Activated CD8-positive, alpha-beta memory T cell treated with anti-CD3 and anti-CD28 coated beads for 48 hours (primary cell): ENCODE data around the gene ZCCHC7.

Experiments
- DNase-seq, 3 experiments: peaks; one replicate each; pipeline ENCODE4 v3.0.0-alpha.2; 2020; ENCODE audit warnings: low read depth in 2 of 3, low spot score in 2 of 3

ZCCHC7 gene

DNA sequence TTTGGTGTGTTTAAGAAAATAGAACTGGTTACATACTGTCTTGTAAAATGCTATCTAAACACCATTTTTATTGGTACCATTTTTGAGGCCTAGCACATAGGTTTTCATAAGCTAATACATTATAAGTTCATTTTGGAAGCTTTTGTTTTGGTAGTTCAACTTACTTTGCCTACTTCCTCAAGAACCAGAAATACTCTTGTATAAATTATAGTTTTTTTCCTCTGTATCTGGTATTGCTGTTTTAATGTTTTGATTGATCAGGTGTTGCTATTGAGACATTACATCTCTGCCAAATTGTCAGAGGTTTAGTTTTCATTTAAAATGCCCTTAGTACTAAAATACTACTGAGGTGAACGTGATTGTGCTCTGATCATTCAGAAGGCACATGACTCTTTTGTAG is 211.5 kb downstream of the ZCCHC7 start:
- DNase-seq = no peak

DNA sequence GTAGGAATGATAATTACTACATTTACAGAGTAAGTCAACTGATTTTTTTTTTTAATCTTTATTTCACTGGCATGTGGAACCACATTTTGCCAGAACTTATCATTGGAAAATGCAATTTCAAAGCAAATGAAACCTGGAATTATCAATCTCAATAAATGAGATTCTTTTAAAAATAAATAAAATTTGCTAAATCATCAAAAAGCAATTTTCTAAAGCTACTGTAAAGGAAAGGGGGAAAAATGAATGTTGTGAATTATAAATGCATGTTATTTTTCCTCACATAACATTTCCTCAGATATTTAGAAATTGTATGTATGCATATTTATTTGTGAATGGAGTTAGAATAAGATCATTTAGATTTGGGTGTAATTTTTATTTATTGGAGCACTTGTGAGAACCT is 212.2 kb downstream of the ZCCHC7 start:
- no peak for DNase-seq

DNA sequence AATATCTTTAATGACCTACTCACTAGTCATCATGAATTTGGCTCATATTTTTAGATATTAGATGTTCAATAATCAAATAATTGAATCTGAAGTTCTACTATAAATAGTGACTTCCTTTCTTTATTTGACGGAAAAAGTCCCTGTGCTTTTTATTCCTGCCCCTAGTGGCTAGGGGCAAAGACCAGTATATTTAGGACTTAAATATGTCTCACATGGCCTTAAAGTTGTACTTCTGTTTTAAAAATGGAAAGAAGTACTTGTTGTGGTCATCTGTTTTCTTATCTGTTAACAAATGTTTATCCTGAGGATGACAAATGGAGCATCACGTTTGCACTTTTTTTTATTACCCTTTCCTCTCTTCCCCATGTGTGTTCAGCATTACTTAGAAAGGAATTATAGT is 212.9 kb downstream of the ZCCHC7 start:
- no peak for DNase-seq

DNA sequence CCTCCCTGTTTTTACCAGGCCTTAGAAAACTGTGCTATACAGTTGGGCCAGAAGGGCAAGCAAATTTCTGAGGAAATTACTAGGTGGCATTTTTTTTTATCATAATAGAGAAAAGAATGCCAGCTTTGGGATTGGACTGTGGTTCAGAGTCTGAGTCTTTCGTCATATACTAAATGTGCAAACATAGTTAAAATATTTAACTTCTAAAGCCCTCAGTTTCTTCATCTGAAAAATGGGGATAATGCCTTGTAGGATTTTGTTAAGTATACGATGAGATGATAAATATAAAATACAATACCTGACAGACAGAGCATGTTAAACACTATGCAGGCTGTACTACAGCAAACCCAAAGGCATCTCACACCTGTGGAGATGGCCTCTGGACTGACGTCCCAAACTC is 214.9 kb downstream of the ZCCHC7 start:
- no peak for DNase-seq

DNA sequence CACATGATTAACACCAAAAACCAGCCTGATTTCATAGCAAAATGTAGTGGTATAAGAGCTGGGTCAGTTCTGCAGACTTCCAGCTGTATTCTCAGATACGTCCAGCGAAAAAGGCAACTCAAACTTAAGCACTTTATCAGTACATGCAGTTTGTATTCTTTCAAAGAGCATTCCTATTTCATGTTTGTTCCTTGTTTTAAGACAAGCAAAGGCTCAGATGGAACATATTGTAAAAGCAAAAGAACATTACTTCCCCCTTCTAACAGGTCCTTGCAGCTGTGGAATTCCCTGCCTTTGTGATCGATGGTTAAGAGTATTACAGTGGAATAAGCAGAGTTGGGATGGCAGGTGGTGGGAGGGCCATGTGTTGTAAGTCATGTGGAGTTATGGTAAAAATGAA is 215.8 kb downstream of the ZCCHC7 start:
- DNase-seq = no peak

DNA sequence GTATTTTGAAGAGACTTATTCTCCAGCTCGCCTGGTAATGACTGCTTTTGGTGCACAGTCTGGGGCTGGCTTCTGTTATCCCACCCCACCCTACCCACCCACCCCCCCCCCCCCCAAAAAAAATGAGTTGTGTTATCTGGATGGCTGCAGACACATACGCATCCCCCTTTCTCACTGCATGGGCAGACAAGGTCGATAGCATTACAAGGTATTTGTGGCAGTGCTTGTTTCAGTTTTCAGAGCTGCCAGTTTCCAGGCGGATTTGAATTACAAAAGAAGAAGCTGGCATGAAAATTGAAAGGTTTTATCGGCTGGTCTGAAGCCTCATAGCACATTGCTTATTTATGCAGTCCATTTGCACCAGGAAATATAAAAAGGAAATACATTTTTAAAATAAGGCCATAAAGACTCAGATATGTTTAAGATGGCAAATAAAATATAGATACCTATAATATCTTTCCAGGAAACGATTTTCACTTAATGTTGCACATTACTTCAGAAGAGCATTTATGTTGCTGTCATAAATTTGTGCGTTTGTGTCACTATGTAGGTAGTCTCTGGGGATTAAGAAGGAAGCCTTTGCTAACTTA is 217.0 kb downstream of the ZCCHC7 start:
- DNase-seq = no peak

DNA sequence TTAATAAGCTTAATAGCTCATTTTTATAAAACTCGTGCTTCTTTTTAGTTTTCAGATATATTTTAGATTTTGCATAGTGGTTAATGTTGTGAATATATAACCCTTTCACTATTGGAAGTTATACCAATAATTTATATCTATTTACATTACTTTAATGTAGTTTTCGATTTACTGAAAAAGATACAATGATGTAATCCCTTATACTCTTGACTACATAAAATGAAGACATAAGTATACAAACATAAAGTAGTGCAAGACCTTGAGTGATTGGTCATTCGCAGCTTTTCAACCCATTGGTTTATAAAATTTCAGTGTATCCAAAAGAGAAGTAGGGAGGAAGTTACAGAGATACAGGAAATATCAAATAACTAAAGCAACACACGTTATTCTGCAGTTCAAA is 217.8 kb downstream of the ZCCHC7 start:
- no peak for DNase-seq

DNA sequence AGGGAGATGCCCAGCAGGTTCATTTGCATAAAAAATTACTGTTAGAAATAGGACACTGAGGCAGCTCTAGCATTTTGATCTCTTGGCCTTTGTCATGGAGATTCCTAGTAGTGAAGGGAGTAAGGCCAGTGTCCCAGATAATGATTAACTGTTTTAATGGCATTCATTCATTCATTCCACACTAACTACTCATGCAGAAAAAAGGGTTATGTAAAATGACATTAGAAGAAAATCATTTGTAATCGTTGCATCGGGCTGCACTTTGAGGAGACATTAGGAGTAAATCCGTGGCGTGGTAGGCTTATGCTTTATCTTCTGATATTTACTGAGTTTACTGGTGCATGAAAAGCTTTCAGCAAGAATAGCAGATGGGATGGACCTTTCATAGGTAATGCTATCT is 219.5 kb downstream of the ZCCHC7 start:
- DNase-seq = no peak

DNA sequence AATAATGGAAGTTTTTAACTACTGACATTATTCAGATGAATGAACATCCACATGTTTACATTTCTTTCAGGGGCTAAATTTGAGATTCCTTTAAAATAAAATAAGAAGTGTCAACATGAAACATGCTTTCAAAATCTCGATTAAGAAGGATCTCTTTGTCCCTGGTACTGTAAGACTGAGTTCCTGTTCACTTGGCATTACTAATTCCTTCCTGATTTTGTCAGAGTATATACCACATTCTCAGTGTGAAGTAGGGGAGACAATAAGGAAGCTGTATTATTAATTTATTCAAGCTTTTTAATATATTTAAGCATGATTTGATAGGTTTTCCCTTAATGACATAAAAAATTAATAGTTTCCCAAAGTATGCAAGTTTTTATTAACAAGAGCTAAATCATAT is 220.6 kb downstream of the ZCCHC7 start:
- DNase-seq = no peak

DNA sequence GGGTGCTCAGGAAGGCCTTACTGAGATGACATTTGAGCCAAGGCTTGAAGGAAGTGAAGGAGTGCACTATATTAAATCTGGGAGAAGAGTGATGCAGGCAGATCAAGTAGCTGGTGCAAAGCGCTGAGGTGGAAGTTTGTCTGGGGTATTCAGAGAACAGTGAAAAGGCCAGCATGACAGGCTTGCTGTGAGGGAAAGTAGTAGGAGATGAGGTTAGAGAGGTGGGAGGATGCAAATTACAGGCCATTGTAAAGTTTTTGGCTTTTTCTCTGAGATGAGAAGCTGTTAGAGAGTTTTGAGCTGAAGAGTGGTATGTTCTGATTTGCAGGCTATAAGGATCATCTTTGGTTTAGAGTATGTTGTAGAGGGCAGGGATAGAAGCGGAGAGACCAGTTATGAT is 221.3 kb downstream of the ZCCHC7 start:
- no peak for DNase-seq

DNA sequence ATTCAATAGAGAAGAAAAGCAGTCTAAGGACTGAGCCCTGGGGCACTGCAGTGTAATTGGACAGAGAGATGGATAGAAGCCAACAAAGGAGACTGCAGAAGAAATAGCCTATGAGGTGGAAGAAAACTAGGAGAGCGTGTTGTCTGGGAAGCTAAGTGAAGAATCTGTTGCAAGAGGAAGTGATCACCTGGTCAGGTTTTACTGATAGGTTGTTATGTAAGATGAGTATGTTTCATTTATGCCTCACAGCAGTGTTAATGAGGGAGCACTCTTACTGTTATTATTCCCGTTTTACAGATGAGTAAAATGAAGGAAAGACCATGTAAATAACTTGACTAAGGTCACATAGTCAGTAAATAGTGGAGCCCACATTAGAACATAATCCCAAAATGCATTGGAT is 222.1 kb downstream of the ZCCHC7 start:
- no peak for DNase-seq

DNA sequence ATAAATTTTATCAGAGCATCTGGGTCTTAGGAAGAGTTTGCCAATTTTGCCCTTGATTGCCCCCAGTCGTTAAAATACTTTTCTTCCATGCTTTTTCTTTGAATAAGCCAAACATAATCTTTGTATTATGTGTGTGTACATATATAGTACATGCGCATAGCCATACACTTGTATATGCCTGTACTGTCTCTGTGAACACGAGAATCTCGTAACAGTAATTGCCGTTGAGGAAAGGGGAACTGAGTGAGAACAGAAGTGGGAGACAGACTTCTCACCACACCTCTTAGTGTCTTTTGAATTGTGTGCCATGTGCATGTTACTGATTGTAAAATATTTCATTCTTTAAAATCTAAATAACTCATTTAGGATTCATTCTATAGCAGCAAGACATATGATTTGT is 222.5 kb downstream of the ZCCHC7 start:
- DNase-seq = no peak

DNA sequence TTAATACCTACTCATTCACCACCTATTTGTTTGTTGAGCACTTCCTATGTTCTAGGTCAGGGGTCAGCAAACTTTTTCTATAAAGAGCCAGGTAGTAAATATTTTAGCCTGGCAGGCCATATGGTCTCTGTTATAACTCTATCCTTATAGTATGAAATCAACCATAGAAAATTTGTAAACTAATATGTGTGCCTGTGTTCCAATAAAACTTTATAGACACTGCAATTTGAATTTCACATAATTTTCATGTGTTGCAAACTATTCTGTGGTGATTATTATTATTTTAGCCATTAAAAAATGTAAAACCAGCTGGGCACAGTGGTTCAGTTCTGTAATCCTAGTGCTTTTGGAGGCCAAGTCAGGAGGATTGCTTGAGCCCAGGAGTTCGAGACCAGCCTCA is 223.3 kb downstream of the ZCCHC7 start:
- DNase-seq = no peak

DNA sequence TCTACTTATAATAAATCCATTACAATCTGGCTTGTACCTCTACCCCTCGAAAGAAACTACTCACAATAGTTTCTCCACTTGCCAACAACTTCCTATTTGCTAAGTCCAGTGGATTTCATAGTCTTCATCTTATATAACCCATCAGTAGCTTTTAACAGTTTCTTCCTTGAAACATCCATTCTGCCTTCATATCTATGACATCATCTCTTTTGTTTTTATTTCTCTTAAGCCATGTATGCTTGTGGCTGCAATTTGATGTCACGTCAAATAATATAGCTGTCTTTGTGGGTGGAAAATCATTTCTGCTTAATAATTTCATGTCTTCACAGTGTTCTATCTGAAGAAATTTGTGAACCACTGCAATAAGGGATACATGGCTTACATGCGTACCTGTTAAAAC is 224.7 kb downstream of the ZCCHC7 start:
- no peak for DNase-seq

DNA sequence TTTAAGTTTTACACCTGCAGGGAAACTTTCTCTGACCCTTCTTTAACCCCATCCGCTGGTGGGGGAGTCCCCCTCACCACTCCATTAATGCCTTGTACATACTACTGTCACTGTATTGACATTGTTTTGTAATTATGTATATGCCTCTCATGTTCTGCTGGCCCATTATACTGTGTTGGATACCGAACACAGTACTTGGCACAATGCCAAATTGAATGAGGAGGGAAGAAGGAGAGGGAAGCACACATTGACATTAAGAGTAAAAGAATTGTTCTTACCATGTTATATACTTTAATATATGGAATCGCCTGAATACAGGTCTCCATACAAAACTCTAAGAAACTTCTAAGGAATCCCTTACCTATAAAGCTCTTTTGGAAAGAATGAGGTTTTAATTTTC is 228.5 kb downstream of the ZCCHC7 start:
- no peak for DNase-seq

DNA sequence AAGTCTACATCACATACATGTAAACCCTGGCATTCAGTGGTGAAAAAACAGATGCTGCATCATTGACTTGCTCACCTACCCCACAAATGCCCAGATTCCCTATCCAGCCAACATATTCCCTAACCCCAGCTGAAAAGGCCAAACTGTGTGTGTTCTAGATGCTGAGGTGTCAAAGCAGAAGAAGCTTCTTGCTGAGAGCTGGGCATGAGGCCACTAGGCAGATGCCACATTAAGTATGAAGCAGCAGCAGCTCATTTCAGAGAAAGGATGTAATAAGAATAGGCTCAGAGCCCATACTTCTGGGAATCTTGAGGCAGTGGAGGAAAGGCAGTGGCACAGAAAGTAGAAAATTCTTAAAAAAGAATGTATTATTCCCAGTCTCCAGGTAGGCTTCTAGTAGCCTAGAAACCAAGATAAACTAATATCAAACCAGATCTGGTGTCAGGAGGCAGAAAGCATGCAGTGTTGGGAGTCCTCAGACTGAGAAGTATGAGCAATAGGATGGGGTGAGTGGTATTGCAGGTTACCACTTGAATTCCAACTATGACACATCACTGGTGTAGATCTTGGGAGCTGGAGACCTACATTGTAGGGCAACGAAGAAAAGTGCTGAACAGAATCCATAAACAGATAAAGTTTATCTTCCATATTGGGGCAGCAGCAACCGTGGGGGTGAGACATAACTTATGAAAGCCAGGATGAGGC is 230.3 kb downstream of the ZCCHC7 start:
- DNase-seq = no peak

DNA sequence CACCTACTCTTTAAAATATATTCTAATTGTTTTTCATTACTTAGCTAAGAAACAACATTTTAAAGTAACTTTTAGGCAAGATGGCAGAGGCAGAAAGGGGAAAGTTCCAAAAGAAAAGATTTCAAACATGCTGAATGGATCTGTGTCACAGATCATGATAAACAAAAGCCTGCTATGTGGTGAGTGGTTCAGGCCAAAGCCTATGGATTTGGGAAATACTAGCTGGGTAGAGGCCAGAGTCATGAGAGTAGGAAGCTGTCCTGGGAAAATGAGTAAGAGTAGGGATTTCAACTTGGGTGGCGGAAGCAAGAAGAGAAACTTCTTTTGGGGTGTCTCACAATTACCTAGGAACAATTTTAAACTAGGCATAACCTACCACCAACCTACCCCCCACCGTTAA is 233.4 kb downstream of the ZCCHC7 start:
- no peak for DNase-seq

DNA sequence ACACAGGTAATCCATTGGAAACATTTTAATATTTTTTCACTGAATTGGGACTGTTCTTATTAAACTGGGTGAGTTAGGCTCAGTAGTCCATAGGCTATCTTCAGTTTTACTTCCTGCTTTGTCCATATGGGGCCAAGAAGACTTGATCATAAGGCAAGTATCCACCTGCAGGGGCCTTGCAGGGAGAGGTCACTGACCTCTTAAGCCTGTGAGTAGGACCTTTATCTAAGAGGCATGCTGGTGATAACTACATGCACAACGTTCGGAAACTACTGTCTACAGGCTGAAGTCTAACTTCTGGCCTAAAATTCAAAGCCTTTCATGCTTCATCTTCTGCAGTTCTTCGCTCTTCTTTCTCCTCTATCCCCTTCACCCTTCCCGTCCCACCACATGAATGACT is 242.1 kb downstream of the ZCCHC7 start:
- no peak for DNase-seq

DNA sequence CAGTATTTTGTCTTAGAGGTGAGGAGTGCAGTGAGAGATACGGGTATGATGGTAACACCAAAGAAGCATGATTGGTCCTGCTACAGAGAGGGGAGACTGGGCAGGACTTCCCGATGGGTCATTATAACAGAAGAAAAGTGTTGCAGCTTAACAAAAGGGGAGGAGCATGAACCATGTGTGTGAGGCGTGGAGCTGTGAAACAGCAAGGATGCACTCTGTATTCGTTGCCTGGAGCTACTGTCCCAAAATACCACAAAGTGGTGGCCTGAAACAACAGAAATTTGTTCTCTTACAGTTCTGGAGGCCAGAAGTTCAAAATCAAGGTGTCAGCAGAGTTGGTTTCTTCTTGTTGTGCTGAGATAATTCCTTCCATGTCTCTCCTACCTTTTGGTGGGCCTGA is 242.8 kb downstream of the ZCCHC7 start:
- DNase-seq = no peak

DNA sequence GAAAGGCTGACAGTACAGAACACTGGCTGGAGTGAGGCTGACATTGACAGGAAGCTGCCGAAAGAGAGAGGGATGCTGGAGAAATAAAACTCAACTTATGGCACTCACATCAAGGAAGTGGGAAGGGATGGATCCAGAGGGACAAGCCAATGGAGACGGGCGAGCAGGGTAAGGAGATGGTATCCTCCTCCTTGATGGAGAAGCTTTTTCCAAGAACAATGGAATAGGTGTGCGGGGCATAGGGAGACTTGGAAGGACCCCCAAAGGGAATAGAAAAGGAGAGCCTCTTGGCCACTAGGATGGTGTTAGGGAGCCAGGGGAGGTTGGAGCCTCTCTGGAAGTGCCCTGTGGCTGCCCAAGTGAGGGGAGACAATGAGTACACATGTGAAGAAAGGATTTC is 243.8 kb downstream of the ZCCHC7 start:
- DNase-seq = no peak

DNA sequence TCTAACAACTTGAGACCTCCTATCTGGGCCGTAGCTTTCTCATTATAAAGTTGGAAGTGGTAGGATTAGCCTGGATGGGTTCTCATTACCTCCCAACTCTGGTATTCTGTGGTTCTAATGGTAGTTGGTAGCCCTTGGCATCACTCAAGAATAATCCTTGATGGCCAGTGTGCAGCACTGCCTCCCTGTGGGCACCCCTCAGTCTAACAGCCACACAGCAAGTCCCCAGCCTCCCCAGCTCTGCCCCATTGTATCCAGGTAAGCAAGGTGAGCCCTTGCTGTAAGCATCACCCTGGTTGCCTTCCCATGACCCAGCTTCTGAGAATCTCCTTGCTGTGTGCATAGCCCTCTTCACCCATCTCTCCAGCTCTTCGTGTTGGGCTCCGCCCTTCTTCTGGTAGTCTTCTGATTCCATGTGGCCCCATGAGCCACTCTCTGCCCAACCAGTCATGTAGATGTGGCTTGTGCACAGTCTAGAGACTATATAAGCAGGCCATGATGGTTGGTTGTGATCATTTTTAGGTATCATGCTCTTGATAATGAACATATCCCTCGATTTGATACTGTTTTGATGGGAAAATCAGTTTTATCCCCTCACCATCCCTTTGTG is 244.5 kb downstream of the ZCCHC7 start:
- no peak for DNase-seq

DNA sequence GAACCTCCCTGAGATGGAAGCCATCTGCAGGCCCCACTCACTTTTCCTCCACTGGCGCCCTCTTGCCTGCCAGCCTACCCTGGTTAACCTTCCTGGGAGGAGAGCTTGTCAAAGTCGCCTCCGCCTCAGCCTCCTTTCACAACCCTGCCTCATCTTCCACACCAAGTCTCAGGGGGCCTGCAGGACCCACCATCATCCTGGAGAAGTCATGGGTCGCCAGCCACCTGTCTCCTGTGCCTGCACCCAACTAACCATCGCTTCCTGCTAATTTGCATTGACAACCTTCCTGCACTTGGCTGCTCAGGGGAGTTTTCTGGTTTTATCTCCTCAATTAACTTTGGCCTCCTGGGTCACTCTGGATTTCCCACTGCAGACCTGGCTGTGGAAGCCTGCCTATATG is 249.3 kb downstream of the ZCCHC7 start:
- DNase-seq = no peak

DNA sequence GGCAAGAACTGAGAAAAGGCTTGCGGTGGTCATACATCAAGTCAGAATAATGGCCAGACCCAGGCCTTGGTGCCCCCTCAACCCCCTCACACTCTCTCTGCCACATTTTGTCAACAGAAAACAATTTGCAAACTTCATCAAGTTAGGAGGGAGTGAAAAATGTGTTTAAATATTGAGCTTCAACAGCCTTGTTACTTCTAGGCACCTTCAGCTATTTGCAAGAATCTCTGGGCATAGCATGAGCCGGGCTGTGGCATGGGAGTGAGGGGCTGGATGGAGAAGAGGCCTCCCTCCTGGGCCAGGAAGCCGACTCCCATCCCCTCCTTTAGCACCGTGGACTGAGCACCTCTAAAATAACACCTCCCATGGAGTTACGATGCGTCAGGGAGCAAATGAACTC is 249.9 kb downstream of the ZCCHC7 start:
- no peak for DNase-seq
